ENCODE data around the gene GNPTG.

GNPTG gene

GRCh38 chr16:1349351-1349750 lies 2.4 kb upstream of the GNPTG start:
- DNase-seq, result no peak

DNA sequence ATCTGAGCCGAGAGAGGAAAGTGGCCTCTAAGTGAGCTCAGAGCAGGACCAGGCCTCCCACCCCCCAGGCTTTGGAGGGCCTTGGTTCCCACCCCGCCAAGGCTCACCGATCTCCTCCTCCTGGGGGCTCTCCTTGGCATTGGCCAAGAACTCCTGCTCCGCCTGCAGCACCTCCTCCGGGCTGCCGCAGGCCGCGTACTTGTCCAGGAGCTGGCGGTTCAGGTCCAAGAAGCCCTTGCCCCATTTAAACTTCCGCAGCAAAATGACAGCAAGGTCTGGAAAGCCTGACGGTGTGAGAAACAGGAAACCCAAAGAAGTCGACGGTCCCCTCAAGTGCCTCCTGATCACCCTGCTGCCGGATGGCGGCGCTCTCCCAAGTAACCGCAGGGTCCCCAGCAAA lies 1.8 kb upstream of the GNPTG start:
- DNase-seq, result no peak

DNA sequence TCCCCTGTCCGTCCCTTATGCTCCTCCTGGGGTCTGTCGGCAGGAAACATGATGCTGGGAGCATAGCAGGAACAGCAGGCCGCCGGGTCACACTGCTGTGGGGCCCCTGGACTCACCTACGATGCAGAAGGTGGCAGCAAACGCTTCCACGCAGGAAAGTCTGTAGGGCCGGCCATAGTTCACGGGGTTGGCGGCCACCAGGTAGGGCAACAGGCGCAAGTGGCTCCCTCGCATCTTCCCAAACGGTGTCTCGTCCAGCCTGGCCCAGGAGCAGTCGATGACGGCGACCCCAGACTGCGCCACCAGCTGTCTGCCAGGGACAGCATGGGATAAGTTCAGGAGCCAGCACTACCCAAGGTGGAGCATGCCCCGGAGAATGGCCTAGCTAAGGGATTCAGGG lies 1.0 kb upstream of the GNPTG start:
- DNase-seq, result no peak

GRCh38 chr16:1351215-1351581 lies 533 bp upstream of the GNPTG start:
- DNase-seq, result no peak

- no peak for DNase-seq
These were observed 3.2 kb downstream of the GNPTG start for GRCh38 chr16:1354815-1355540.

DNA sequence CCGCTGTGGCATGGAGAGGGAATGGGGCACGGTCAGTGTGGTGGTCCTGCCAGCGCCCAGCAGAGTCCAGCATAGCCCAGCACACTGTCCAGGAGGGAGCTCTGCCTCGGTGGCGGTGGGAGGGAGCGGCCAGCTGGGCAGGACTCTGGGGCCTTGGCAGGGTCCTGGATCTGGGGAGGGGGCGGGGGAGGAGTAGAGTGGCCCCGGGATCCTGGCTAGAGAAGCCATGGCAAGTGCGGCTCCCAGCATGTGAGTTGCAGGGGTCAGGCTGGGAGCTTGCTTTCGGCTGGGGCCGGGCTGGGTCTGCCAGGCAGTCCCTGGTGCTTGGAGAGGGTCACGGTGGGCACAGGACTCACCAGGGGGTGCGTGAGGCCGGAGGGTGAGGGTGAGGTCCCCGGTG lies 3.9 kb downstream of the GNPTG start:
- no peak for DNase-seq

- no peak for DNase-seq
These were observed 4.5 kb downstream of the GNPTG start for GRCh38 chr16:1356061-1356900.

DNA sequence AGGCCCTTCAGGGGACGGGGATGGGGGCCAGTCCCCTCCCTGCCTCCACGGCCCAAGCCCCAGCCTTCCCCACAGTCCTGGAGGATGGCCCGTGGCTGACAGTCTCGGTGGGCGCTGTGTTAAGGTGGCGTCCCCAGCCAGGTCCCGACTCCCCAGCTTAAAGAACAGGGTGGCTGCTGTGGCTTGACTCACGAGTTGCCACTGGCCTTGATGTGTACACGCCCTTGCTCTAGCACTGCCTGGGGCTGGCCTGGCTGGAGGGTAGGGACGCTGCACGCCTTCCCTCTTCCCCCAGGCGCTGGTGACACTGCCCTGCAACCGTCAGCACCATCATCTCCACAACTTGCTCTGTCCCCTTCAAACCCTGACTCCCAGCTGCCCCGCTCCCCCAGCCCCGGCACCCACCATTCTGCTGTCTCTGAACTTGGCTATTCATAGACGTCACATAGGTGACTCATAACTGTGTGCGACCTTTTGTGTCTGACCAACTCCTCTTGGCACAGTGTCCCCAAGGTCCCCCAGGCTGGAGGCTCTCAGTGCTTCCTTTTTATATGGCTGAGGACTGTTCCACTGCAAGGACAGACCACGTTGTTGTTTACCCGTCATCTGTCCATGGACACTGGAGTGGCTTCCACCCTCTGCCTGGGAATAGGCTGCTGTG lies 6.3 kb downstream of the GNPTG start:
- no peak for DNase-seq

GRCh38 chr16:1361685-1362360 lies 10.1 kb downstream of the GNPTG start:
- no peak for DNase-seq

GRCh38 chr16:1362807-1363206 lies 11.1 kb downstream of the GNPTG start:
- no peak for DNase-seq

DNA sequence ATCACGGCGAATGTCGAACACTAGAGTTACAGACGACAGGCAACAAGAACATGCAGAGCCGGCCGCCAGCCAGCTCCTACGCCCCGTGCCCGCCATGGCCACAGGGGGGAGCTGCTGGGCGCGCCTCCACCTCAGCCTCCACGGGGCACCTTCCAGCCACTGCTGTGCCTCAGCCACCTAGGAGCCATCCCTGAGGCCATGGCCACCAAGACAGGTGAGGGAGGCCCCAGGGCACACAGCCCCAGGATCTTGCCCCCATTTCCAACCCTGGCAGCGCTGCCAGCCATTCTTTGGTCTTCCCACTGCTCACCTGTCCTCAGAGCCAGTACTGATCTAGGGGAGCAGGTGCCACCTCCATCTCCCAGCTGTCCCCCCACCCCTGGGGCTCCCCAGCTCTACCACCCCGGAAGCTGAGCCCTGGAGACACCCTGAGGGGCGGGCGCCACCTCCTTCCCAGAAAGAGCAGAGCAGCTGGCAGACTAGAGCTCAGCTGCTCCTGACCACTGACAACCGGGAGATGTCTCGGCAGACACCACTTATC lies 11.8 kb downstream of the GNPTG start:
- peak; percentile 39 to 51 for DNase-seq

DNA sequence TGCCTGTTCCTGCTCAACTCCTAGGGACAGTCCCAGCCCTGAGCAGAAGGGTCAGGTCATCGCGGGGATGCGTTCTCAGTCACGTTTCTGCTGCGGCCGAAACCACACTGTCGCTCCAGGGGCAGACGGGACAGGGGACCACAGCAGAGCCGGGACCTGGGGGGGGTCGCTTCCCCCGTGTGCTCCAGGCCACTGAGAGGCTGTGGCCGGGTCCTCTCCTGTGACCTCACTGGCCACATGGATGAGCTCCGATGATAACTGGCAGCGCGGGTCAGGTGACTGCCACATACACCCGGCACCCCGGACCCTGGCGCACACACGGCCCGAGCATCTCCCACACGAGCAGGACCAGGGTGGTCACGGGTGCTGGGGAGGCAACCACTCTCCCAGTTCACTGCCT lies 12.8 kb downstream of the GNPTG start:
- no peak for DNase-seq

DNA sequence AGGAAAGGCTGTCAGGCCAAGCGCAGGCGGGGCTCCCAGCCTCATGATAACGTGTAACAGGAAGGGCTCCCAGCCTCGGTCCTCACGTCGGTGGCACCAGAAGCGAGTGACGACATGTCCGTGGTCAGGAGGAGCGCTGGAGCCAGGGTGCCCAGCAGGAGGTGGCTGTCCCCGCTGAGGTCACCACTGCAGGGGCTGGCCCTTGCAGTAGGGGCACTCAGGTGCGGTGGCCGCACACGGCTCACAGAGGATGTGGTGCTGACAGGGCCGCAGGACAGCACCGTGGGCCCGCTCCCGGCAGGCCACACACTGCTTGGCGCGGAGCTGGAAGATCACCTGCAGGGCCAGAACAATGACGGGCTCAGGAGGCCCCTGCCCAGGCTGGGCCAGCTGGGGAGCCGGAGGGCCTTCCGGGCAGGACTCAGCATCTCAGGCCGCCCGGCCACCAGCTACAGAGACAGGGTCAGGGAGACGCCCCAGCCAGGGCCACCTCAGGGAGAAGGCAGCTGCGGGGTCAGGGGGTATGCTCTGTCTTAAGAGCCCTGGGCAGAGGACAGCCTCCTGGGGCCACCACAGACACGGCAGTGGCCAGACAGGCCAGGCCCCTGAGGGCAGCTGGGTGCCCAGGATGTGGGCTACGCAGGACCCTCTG lies 14.5 kb downstream of the GNPTG start:
- DNase-seq, result no peak

GRCh38 chr16:1366712-1367299 lies 15.1 kb downstream of the GNPTG start:
- DNase-seq, result no peak

- no peak for DNase-seq
These were observed 15.9 kb downstream of the GNPTG start for GRCh38 chr16:1367486-1368174.

DNA sequence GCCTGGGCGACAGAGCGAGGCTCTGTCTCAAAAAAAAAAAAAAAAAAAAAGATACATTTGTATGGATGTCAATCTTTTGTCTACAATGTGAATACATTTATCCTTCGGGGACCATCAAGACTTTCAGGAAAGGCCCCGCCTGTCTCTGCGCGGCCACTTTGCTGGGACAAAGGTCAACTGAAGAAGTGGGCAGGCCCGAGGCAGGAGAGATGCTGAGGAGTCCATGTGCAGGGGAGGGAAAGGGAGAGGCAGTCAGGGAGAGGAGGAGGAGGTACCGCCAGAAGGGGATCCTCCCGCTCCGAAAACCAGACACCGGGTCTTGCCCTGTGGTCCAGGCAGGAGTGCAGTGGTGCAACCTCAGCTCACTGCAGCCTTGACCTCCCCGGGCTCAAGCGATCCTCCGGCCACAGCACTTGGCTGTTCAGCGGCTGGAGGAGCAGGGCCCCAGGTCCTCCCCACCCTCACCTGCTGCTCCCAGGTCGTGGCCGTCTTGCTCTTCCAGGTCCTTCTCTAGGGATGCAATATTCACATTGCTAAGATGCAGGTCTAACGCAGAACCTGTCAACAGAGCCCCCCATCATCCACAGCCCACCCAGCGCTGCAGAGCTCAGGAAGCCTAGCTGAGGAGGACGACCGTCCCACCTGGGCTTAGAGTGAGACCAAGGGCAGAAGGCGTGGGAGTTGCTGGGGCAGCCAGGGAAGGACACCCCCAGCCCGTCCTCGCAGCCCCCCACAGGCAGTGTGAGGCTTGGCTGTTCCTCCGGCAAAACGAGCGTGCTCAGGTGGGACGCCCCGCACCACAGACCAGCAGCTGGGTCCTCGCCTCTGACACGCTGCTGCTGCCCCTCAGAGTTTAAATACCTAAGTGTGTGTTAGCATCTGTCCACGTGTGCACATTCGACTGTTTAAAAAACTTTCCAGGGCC lies 19.6 kb downstream of the GNPTG start:
- DNase-seq, result no peak

DNA sequence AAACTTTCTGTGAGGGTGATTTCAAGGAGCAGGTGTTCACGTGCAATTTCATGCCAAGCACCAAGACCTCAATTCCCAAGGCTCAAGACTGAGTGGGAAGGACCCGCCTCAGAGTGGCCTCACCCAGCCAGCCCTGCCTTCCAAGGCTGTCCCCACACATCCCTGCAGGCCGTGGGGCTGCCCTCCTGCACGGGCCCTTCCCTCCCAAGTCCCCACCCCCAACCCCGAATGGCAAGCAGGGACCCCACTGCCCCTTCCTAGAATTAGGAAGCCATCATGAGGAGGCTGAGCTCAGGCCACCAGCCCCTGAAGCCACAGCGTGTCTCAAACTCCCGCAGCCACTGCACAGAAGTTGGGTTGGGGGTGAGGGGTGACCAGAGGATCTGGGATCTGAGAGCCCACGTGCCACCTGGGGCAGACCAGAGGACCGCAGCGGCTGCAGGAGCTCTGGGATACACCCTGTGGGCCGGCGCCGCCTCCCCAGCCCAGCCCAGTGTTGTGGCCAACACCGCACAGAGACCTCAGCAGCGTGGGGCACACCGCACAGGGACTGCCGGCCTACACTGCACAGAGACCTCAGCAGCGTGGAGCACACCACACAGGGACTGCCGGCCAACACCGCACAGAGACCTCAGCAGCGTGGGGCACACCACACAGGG lies 20.7 kb downstream of the GNPTG start:
- DNase-seq, result no peak

- DNase-seq, result no peak
These were observed 22.9 kb downstream of the GNPTG start for GRCh38 chr16:1374418-1375297.

DNA sequence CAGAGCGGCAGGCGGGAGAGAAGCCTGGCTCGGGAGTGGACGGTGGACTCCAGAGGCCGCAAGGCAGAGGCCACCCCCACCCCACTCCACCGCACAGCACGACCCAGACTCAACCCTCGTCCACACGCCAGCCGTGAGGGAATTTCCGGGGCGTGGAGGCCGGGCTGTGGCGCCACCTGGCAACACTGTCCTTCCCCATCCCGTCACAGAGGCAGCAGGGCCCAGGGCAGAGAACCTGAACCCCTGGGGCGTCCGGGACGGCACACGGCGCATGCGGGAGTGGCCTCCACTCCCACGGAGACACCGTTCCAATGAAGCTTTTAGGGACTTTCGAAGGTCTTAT lies 23.5 kb downstream of the GNPTG start:
- DNase-seq, result no peak
